Hepatic stellate cell (primary cell): ENCODE data around the gene SPRR2A.
"Not testable (repeated sequence)": the region's sequence is repeated elsewhere in the genome, so short reads cannot be mapped to it uniquely, and the experiment has no call there.

Source experiments
- DNase-seq: peaks from one replicate; pipeline ENCODE4 v3.0.0; 2011; ENCODE audit warnings: low spot score

The SPRR2A gene

DNA sequence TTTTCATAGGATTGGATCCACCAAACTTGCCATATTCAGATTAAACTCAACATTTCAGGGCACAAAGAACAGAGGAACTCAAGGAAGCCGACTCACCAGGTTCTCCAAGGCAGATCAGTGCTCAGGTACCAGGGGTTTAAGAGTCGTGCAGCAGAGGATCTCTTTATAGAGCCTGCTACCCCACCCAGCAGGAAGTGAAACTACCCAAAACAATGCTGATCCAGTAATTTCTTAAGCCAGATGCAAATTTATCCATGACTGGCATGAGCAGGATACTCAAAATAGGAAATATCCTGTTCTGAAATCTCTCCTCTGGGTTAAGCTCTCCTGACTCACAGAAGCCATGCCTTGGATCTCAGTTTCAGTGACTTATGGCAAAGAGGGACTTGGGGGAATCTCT lies at the start of gene SPRR2A:
TSS of gene SPRR2A (minus strand) at position 138 of the 400 bp plus-strand sequence. CDS start 777 bp downstream, outside the sequence.
- no peak for DNase-seq

DNA sequence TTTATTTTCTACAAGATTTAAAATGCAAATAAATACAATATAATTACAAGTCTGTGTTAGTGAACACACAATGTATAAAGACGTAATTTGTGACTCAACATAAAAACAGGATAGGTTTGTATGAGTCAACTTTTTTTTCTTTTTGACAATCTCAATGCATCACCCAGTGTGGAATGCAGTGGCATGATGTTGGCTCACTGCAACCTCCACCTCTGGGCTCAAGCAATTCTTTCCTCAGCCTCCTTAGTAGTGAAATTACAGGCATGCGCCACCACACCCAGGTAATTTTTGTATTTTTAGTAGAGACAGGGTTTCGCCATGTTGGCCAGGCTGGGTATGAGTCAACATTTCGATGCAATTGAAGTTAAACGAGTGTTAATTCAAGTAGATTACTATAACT lies 42.9 kb upstream of the SPRR2A start:
- no peak for DNase-seq

GRCh38 chr1:153099461-153100045 lies 42.2 kb upstream of the SPRR2A start:
- DNase-seq: no peak

DNA sequence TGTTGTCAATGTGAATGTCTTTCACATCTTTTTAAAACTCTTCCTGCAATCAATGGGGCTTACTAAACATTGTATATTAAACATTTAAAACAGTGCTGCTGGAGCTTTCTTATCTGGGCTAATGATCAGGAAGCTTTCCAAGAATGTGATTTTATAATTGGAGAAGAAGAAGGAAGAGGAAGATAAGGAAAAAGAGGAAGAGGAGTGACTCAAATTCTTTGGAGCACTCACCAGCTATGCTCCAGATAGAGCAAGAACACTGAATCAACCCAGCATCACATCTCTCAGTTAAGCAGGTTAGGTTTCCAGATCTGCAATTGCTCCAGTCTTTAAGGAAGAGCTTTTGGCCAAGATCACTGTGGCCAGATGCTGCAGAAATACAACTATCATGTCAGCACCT lies 38.5 kb upstream of the SPRR2A start:
- no peak for DNase-seq

DNA sequence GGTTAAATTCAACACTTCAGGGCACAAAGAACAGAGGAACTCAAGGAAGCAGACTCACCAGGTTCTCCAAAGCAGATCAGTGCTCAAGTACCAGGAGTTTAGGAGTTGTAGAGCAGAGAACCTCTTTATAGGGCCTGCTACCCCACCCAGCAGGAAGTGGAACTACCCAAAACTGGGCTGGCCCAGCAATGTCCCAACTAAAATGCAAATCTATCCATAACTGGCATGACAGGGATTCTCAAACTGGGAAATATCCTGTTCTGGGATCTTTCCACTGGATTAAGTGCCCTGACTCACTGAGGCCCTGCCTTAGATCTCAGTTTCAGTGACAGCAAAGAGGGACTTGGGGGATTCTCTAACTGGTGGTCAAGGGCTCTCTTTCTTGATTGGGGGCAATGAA lies 37.1 kb upstream of the SPRR2A start, which contains the start of gene SPRR2E:
TSS of gene SPRR2E (minus strand) at position 101 of the 400 bp plus-strand sequence. CDS start 775 bp downstream, outside the sequence.
- DNase-seq: no peak

- no peak for DNase-seq
Observed at GRCh38 chr1:153087652-153088051, 30.3 kb upstream of the SPRR2A start.

- DNase-seq: no peak
Observed at GRCh38 chr1:153081736-153082135, 24.4 kb upstream of the SPRR2A start.

DNA sequence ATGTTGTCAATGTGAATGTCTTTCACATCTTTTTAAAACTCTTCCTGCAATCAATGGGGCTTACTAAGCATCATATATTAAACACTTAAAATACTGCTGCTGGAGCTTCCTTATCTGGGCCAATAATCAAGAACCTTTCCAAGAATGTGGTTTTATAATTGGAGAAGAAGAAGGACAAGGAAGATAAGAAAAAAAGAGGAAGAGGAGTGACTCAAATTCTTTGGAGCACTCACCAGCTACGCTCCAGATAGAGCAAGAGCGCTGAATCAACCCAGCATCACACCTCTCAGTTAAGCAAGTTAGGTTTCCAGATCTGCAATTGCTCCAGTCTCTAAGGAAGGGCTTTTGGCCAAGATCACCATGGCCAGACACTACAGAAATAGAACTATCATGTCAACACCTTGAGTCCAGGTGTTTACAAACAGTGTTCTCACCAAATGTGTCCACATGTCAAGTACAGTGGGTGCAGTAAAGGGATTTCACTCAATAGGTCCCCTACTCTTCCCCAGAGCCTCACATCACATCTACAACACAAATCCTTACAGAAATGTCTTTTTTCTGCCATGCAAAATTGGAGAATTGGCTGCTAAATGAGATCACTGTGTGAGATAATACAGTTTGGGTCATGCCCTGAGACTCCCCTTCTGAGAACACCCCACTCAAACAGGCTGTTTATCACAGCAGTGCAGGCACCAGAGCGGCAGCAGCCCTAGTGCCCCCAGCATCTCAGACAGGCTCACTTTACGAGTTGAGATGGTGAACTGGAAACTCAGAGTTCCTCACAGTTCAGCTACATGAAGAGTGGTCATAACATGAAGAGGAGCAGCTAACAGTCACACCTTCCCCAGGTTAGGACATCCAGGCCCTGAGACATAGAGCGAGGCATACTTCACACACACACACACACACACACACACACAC lies 15.8 kb upstream of the SPRR2A start:
- no peak for DNase-seq

DNA sequence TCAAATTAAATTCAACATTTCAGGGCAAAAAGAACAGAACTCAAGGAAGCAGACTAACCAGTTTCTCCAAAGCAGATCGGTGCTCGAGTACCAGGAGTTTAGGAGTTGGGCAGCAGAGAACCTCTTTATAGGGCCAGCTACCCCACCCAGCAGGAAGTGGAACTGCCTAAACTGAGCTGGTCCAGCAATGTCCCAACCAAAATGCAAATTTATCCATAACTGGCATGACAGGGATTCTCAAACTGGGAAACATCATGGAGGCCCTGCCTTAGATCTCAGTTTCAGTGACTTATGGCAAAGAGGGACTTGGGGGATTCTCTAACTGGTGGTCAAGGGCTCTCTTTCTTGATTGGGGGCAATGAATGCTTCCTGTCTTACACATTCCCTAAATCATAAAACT lies 14.2 kb upstream of the SPRR2A start, which contains the start of gene SPRR2B:
TSS of gene SPRR2B (minus strand) at position 101 of the 400 bp plus-strand sequence. CDS start 772 bp downstream, outside the sequence.
- DNase-seq: no peak

- DNase-seq: no peak
Observed at GRCh38 chr1:153070243-153070642, 12.9 kb upstream of the SPRR2A start.

GRCh38 chr1:153058826-153059784 lies 1.8 kb upstream of the SPRR2A start:
- no peak for DNase-seq

DNA sequence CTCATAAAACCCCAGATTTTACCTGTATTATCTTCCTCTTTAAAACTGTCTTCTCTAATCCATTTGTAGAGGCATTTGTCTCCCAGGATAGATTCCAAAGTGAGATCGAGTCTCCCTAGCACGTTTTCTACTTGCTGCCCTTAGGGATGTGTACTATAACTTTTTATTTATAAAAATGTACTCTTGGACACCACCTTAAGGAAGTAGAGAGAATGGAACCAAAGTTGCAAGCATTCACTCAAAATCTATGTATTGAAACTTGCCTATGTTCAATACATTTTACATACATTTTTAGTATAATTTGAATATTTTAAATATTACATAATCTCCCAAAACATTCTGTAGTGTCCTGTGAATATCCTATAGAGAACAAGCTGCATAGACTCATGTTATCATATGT lies 842 bp upstream of the SPRR2A start:
- DNase-seq: no peak

- DNase-seq: not testable (repeated sequence)
Observed at GRCh38 chr1:153056111-153056510, 1.2 kb downstream of the SPRR2A start.

DNA sequence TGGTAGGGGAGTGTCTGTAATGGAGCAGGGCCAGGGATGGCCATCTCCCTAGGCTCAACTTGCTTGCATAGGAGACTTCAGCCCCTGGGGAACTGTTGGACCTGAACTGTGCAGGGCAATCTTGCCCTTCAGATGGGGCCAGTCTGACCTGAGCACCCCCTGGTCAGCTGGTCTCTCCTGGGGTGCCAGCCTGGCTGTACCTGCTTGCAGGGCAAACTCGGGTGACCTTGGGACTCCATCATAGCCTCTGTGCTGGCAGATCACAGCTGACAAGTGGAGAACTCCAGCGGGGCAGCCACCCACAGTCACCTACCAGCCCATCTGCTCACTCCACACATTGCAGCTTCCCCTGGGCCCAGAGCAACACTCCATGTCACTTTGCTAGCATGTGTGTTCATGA lies 8.1 kb downstream of the SPRR2A start:
- no peak for DNase-seq

DNA sequence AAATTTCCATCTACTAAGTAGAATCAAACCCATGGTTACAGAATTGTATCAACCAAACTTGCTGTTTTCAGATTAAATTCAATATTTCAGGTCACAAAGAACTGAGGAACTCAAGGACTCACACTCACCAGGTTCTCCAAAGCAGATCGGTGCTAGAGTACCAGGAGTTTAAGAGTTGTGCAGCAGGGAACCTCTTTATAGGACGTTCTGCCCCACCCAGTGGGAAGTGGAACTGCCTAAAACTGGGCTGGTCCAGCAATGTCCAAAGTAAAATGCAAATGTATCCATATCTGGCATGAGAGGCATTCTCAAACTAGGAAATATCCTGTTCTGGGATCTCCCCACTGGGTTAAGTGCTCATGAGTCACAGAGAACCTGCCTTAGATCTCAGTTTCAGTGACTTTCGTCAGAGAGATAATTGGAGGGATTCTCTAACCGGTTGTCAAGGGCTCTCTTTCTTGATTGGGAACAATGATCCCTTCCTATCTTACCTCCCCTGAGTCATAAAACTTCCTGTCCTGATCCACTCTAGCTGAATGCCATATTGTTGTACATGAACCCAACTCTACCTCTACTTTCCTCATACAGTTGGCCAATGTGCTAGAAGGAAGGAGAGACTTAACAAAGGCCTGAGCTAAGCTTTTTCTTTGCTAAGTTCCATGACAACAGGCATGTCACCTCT lies 16.2 kb downstream of the SPRR2A start, which contains the start of gene SPRR2D:
TSS of gene SPRR2D (minus strand) at position 171 of the 682 bp plus-strand sequence. CDS start 774 bp downstream, outside the sequence.
- DNase-seq: no peak

DNA sequence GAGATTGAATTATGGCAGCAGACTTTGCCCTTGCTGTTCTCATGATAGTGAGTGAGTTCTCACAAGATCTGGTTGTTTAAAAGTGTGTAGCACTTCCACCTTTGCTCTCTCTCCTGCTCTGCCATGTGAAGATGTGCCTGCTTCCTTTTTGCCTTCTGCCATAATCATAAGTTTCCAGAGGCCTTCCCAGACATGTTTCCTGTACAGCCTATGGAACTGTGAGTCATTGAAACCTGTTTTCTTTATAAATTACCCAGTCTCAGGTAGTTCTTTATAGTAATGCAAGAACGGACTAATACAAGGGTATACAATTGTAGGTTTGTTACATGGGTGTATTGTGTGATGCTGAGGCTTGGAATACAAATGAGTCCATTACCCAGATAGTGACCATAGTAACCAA lies 22.1 kb downstream of the SPRR2A start:
- no peak for DNase-seq

DNA sequence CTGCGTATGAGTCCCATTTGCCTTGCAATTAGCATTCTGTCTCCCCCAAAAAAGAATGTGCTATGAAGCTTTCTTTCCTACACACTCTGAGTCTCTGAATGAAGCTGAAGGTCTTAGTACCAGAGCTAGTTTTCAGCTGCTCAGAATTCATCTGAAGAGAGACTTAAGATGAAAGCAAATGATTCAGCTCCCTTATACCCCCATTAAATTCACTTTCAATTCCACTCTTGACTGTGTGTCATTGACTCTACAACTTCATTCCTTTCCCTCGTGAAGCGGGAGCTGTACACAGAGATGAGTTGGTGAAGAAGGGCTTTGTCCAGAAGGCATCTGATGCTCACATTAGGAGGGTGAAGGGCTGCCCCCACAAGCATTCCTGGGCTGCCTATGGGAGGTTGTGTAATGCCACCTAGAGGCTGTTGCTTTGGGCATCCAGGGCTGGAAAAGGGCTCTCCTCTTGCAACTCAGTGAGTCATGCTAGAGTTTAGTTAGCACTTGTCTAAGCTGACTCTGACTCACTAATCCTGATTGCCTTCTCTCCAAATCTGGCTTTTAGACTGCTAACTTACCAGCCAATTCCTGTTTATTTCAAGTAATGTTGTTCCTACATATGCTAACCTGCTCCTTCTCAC lies 24.5 kb downstream of the SPRR2A start:
- DNase-seq: peak; percentile 2

DNA sequence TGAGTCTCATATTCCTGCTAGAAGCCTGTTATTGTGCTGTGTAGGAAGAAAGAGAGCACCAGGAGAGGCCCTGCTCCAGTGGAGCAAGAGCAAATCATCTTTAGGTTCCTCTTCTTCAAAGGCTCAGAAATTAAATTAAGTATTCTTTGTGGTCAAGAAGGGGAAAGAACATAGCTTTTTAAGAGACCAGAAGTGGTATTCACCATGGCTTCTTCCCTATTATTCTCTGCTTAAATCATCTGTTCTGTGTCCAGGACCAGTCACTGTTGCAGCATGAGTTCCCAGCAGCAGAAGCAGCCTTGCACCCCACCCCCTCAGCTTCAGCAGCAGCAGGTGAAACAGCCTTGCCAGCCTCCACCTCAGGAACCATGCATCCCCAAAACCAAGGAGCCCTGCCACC lies 25.2 kb downstream of the SPRR2A start:
- no peak for DNase-seq

DNA sequence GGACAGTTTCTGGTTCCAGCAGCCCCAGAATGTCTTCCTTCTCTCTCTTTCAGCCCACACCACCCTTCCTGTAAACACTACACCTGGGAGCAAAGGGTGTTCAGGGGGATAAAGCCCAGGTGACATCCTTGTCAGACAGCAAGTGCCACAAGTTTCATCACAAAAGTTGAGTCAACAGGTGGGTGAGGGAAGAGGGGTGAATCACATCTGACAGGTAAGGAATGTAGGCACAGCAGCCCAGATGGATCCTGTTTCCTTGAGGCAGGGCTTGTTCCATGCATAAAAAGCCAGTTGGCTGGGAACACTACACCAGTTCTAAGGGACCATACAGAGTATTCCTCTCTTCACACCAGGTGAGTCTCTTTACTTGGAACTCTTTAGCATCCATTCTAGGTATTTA lies 26.4 kb downstream of the SPRR2A start, which contains the start of gene SPRR1B:
TSS of gene SPRR1B (plus strand) at position 309 of the 400 bp plus-strand sequence. CDS start 1,143 bp downstream, outside the sequence.
- no peak for DNase-seq

DNA sequence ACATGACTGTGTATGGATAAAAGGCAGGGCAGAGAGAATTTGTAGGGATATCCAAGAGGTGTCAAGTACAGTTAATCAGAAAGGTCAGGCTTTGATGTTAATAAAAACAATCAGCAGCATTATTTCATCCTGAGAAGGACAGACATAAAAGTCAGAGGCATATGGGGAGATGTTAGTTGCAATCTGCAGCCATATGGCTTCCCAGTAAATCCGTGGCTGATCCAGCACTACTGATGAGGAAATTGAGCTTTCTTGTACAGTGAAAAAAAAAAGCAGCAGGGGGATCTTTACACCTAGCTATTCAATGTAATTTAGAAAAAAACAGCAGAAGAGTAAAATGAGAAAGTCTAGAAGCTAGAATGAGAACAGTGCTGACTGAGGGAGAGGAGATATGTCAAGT lies 28.5 kb downstream of the SPRR2A start:
- DNase-seq: no peak

DNA sequence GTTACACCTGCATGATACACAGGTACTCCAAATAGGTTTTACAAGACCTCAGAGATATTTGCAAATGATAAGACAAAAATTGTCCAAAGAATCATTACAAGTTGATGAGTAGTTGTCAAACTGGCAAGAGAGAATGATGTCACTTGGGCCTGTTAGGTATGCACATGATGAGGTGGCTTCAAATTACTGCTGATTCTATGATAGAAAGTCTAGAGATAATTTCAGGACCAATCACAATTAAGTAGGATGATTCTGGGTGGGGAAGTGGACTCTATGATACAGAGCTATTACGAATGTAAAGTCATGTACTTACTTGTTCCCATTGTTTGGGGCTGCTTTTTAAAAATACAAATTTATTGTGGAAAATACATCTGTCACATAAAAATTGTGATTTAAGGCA lies 31.5 kb downstream of the SPRR2A start:
- DNase-seq: no peak
